HG02759 (cell line): ENCODE measurements around the gene YAE1.
"Not testable (repeated sequence)": the region's sequence is repeated elsewhere in the genome, so short reads cannot be mapped to it uniquely, and the experiment has no call there.

Experiments used
- ATAC-seq: cut with Tn5 transposase; IDR thresholded peaks from one replicate; pipeline ENCODE4 v1.9.1; 2021; ENCODE audit warnings: mild to moderate bottlenecking, moderate library complexity; ENCODE audit not compliant: unreplicated experiment

YAE1 gene, protein sequence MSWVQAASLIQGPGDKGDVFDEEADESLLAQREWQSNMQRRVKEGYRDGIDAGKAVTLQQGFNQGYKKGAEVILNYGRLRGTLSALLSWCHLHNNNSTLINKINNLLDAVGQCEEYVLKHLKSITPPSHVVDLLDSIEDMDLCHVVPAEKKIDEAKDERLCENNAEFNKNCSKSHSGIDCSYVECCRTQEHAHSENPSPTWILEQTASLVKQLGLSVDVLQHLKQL

GRCh38 chr7:39566023-39566921, at the start of gene YAE1:
Gene YAE1, plus strand, starts transcription at chr7:39566404. Its CDS starts 15 bp downstream, at chr7:39566419.
- ATAC-seq: peak; percentile 99

GRCh38 chr7:39516498-39516897, 49.7 kb upstream of the YAE1 start:
- ATAC-seq: no peak

DNA sequence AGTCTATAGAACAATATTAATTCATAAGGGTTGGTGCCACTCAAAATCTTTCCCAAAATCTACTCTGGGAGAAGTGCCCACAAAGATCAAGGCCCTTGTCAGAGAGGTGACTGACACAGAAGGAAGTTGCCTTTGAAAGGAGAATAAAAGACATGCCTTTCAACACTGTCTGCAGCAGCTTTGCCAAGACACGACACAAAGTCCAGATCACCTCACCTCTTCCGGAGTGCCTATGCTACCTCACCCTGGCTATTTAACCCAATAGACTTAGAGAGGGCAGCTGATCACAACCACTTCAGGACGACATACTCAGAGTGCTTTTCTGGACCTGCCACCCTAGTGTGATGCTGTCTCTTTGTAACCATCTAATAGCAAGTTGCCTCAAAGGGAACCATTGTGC, 49.0 kb upstream of the YAE1 start:
- no peak for ATAC-seq

- no peak for ATAC-seq
Observed at GRCh38 chr7:39525926-39526325, 40.3 kb upstream of the YAE1 start.

DNA sequence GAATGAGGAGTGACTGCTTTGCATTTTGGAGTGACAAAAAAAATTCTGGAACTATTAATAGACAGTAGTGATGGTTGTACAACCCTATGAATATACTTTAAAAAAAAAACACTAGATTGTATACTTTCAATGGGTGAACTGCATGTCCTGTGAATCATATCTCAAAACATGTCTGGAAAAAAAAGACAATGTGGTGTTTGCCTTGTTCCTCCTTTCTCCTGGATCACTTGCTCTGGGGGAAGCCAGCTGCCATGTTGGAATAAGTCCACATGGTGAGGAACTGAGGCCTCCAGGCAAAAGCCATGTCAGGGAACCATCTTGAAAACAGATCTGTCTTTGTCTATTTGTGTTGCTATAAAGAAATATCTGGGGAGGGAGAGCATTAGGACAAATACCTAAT, 39.5 kb upstream of the YAE1 start:
- no peak for ATAC-seq

DNA sequence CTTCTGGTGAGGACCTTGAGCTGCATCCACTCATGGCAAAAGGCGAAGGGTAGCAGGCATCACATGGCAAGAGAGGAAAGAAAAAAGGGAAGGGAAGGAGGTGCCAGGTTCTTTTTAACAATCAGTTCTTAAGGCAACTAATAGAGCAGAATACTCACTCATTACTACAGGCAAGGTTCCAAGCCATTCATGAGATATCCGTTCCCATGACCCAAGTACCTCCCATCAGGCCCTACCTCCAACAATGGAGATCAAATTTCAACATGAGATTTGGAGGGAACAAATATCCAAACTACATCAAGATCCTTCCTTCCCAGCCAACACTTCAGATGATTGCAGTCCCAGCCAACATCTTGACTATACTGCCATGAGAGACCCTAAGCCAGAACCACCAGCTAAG, 38.9 kb upstream of the YAE1 start:
- ATAC-seq: no peak

GRCh38 chr7:39527951-39528350, 38.3 kb upstream of the YAE1 start:
- no peak for ATAC-seq

GRCh38 chr7:39528849-39529248, 37.4 kb upstream of the YAE1 start:
- no peak for ATAC-seq

DNA sequence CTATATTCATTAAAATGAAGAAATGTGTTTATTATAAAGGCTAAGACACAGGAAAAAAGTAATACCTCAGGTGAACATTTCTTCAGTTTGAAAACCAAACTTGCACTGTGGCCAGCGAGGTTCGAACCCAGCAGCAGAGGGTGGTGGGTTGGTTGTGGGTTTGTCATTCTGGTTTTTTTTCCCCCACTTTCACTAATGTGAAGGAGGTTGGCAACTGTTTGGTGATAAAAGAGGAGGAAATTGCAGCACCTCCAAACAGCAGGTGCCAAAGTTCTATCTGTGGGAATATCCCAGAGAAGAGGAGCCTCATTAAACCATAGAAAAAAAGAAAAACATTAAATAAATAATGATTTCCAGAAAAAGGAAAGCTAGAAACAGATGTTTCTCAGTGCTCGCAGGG, 36.6 kb upstream of the YAE1 start:
- ATAC-seq: no peak

- ATAC-seq: no peak
Observed at GRCh38 chr7:39530971-39531370, 35.2 kb upstream of the YAE1 start.

- no peak for ATAC-seq
Observed at GRCh38 chr7:39531818-39532217, 34.4 kb upstream of the YAE1 start.

- no peak for ATAC-seq
Observed at GRCh38 chr7:39532832-39533231, 33.4 kb upstream of the YAE1 start.

DNA sequence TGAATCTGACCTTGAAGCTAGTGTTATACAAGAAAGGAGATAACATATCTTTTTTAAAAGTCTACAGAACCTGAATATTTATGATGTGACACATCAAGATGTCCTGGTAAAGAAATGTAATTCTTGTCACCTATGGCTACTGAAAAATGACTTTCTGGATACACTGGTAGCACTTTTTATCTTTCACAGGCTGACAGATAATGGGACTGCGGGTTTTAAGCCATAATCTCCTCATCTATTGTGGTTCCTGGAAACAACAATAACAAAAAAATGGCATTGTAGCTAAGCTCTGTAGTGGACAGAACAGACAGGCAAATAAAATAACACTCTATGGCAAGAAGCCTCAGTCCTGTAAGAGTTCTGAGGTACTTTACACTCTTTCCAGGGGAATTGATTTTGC, 31.6 kb upstream of the YAE1 start:
- no peak for ATAC-seq

- no peak for ATAC-seq
Observed at GRCh38 chr7:39535064-39535463, 31.1 kb upstream of the YAE1 start.

GRCh38 chr7:39535720-39536119, 30.5 kb upstream of the YAE1 start:
- ATAC-seq: no peak

- no peak for ATAC-seq
Observed at GRCh38 chr7:39536951-39537350, 29.3 kb upstream of the YAE1 start.

GRCh38 chr7:39539816-39540215, 26.4 kb upstream of the YAE1 start:
- ATAC-seq: no peak

- ATAC-seq: no peak
Observed at GRCh38 chr7:39540320-39540719, 25.9 kb upstream of the YAE1 start.

DNA sequence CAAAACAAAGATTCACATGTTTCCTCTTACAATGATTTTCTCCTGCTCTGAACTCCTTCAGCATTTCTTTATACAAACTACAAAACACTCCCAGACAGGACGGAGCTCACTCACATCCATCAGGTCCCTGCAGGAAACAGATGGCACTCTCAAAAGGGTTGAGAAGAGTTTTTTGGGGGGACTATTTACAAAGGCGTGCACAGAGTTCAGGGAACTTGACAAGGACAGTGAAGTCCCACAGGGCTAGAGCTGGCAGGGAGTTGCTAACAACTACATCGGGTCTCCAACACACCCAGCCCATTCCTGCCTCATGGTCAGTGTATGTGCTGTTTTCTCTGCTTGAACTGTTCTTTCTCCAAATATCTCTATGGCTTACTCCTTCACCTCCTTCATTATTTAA, 24.7 kb upstream of the YAE1 start:
- no peak for ATAC-seq

DNA sequence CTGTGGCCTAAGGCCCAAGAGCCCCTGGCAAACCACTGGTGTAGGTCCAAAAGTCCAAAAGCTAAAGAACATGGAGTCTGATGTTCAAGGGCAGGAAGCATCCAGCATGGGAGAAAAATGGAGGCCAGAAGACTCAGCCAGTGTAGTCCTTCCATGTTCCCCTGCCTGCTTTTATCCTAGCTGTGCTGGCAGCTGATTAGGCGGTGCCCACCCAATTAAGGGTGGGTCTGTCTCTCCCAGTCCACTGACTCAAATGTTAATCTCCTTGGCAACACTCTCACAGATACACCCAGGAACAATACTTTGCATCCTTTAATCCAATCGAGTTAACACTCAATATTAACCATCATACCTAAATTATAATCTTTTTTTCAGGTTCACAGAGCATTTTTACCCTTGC, 21.4 kb upstream of the YAE1 start:
- ATAC-seq: not testable (repeated sequence)

DNA sequence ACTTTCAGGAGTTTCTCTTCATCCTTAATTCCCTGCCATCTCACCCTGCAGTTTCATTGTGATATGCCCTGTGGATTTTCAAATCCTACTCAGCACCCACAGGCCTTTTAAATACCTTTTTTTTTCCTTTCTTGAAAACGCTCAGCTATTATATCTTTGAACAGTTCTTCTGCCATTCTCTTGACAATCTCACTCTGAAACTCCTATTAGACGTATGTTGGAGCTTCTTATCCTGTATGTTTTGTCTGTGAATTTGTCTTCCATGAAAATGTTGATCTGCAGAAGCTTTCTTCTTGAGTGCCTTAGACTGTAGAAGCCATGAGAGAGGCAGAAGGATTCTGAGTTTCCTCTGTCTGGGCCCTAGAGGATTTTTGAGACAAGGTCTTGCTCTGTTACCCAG, 18.9 kb upstream of the YAE1 start:
- ATAC-seq: no peak

- ATAC-seq: no peak
Observed at GRCh38 chr7:39550411-39550810, 15.8 kb upstream of the YAE1 start.
